ENCODE results near the gene ENAH.
"Not testable (repeated sequence)": the region's sequence is repeated elsewhere in the genome, so short reads cannot be mapped to it uniquely, and the experiment has no call there.

The ENAH gene

GRCh38 chr1:225658041-225658440, 5.1 kb upstream of the ENAH start:
- Mint-ChIP-seq H3K9me3 (no peaks in the 10 kb centered on the region), H3K27me3 (peaks cover 15% of the 10 kb centered on the region), H3K27ac (no peak overlapping the region), H3K36me3 (ENCODE audit: low read depth) (no peaks in the 10 kb centered on the region), H3K4me1 (ENCODE audit: low read depth) (peaks cover 4% of the 10 kb centered on the region), H3K4me3 (no peak overlapping the region)
- no peak for DNase-seq

- no peak for DNase-seq
- Mint-ChIP-seq H3K4me3 (no peak overlapping the region), H3K27ac (no peak overlapping the region), H3K9me3 (no peaks in the 10 kb centered on the region), H3K36me3 (ENCODE audit: low read depth) (no peaks in the 10 kb centered on the region), H3K27me3 (peaks cover 15% of the 10 kb centered on the region), H3K4me1 (ENCODE audit: low read depth) (peaks cover 4% of the 10 kb centered on the region)
Observed at GRCh38 chr1:225657462-225657989, 4.6 kb upstream of the ENAH start.

GRCh38 chr1:225656259-225656655, 3.3 kb upstream of the ENAH start:
- H3K27ac Mint-ChIP-seq; DNase-seq; H3K36me3 Mint-ChIP-seq (ENCODE audit: low read depth); H3K9me3 Mint-ChIP-seq; H3K4me3 Mint-ChIP-seq: not testable (repeated sequence)
- Mint-ChIP-seq H3K27me3 (peaks cover 26% of the 10 kb centered on the region), H3K4me1 (ENCODE audit: low read depth) (peaks cover 13% of the 10 kb centered on the region)

- Mint-ChIP-seq H3K9me3 (no peaks in the 10 kb centered on the region), H3K36me3 (ENCODE audit: low read depth) (no peaks in the 10 kb centered on the region), H3K27ac (no peak overlapping the region), H3K27me3 (peaks cover 31% of the 10 kb centered on the region), H3K4me1 (ENCODE audit: low read depth) (peaks cover 13% of the 10 kb centered on the region), H3K4me3 (no peak overlapping the region)
- no peak for DNase-seq
Observed at GRCh38 chr1:225655509-225656258, 2.8 kb upstream of the ENAH start.

- H3K27me3 Mint-ChIP-seq, result peaks cover 38% of the 10 kb centered on the region
- peaks cover 13% of the 10 kb centered on the region for H3K4me1 Mint-ChIP-seq (ENCODE audit: low read depth)
- H3K36me3 Mint-ChIP-seq (ENCODE audit: low read depth), result no peaks in the 10 kb centered on the region
- H3K4me3 Mint-ChIP-seq, result peak overlapping the region; percentile 75
- no peak overlapping the region for H3K27ac Mint-ChIP-seq
- no peak for DNase-seq
- no peaks in the 10 kb centered on the region for H3K9me3 Mint-ChIP-seq
Observed at GRCh38 chr1:225654688-225655508, 2.0 kb upstream of the ENAH start.

- Mint-ChIP-seq H3K9me3 (no peaks in the 10 kb centered on the region), H3K36me3 (ENCODE audit: low read depth) (no peaks in the 10 kb centered on the region), H3K27ac (no peak overlapping the region), H3K4me3 (peak overlapping the region; percentile 75), H3K27me3 (peaks cover 41% of the 10 kb centered on the region), H3K4me1 (ENCODE audit: low read depth) (peaks cover 13% of the 10 kb centered on the region)
- no peak for DNase-seq
Observed at GRCh38 chr1:225654277-225654597, 1.3 kb upstream of the ENAH start.

GRCh38 chr1:225653463-225654276, 747 bp upstream of the ENAH start:
- Mint-ChIP-seq H3K9me3 (no peaks in the 10 kb centered on the region), H3K36me3 (ENCODE audit: low read depth) (no peaks in the 10 kb centered on the region), H3K4me3 (peak overlapping the region; percentile 75), H3K27me3 (peaks cover 41% of the 10 kb centered on the region), H3K27ac (no peak overlapping the region), H3K4me1 (ENCODE audit: low read depth) (peaks cover 13% of the 10 kb centered on the region)
- peak; percentile 54 for DNase-seq

- peaks cover 52% of the 10 kb centered on the region for H3K27me3 Mint-ChIP-seq
- peak overlapping the region; percentile 82 for H3K4me3 Mint-ChIP-seq
- DNase-seq, result no peak
- H3K4me1 Mint-ChIP-seq (ENCODE audit: low read depth), result peaks cover 13% of the 10 kb centered on the region
- H3K27ac Mint-ChIP-seq, result no peak overlapping the region
- no peaks in the 10 kb centered on the region for H3K36me3 Mint-ChIP-seq (ENCODE audit: low read depth)
- H3K9me3 Mint-ChIP-seq, result no peaks in the 10 kb centered on the region
Observed at GRCh38 chr1:225651872-225652728, 823 bp downstream of the ENAH start.

- peaks cover 13% of the 10 kb centered on the region for H3K4me1 Mint-ChIP-seq (ENCODE audit: low read depth)
- peak overlapping the region; percentile 82 for H3K4me3 Mint-ChIP-seq
- no peaks in the 10 kb centered on the region for H3K36me3 Mint-ChIP-seq (ENCODE audit: low read depth)
- peaks cover 52% of the 10 kb centered on the region for H3K27me3 Mint-ChIP-seq
- DNase-seq, result no peak
- no peaks in the 10 kb centered on the region for H3K9me3 Mint-ChIP-seq
- H3K27ac Mint-ChIP-seq, result no peak overlapping the region
Observed at GRCh38 chr1:225651376-225651871, 1.5 kb downstream of the ENAH start.

GRCh38 chr1:225650179-225650578, 2.7 kb downstream of the ENAH start:
- Mint-ChIP-seq H3K27ac (no peak overlapping the region), H3K4me1 (ENCODE audit: low read depth) (peaks cover 13% of the 10 kb centered on the region), H3K36me3 (ENCODE audit: low read depth) (no peaks in the 10 kb centered on the region), H3K9me3 (no peaks in the 10 kb centered on the region), H3K4me3 (no peak overlapping the region), H3K27me3 (peaks cover 59% of the 10 kb centered on the region)
- DNase-seq, result no peak

GRCh38 chr1:225645194-225645895, 7.6 kb downstream of the ENAH start:
- H3K27me3 Mint-ChIP-seq, result peaks cover 32% of the 10 kb centered on the region
- H3K27ac Mint-ChIP-seq, result no peak overlapping the region
- H3K36me3 Mint-ChIP-seq (ENCODE audit: low read depth), result no peaks in the 10 kb centered on the region
- no peaks in the 10 kb centered on the region for H3K4me1 Mint-ChIP-seq (ENCODE audit: low read depth)
- no peaks in the 10 kb centered on the region for H3K9me3 Mint-ChIP-seq
- H3K4me3 Mint-ChIP-seq, result no peak overlapping the region
- no peak for DNase-seq

GRCh38 chr1:225644666-225645065, 8.3 kb downstream of the ENAH start:
- Mint-ChIP-seq H3K4me1 (ENCODE audit: low read depth) (no peaks in the 10 kb centered on the region), H3K27me3 (peaks cover 25% of the 10 kb centered on the region), H3K4me3 (no peak overlapping the region), H3K9me3 (no peaks in the 10 kb centered on the region), H3K27ac (no peak overlapping the region), H3K36me3 (ENCODE audit: low read depth) (no peaks in the 10 kb centered on the region)
- no peak for DNase-seq

GRCh38 chr1:225642177-225642576, 10.7 kb downstream of the ENAH start:
- Mint-ChIP-seq H3K4me3 (no peak overlapping the region), H3K27ac (no peak overlapping the region), H3K36me3 (ENCODE audit: low read depth) (no peaks in the 10 kb centered on the region), H3K4me1 (ENCODE audit: low read depth) (no peaks in the 10 kb centered on the region), H3K9me3 (no peaks in the 10 kb centered on the region), H3K27me3 (peaks cover 14% of the 10 kb centered on the region)
- DNase-seq, result no peak
